Peyer's patch (tissue), 4 donors: Measurements from ENCODE around the gene ZNF236. TPM values are rescaled to one million over a fixed set of nuclear protein-coding genes. Genes with fewer than 3 reads are reported as not detected.

Experiments
- DNase-seq, 3 donors: peaks; one replicate each; pipeline ENCODE4 v3.0.0-alpha.2; 2017 to 2019
- H3K27ac ChIP-seq, 4 donors: fragments of 200-600 bp; sonication (generic); one replicate each; pipeline ENCODE4 v1.5.1; 2016 to 2019
- H3K27me3 ChIP-seq, 2 donors: fragments of 200-600 bp; sonication (generic); one replicate each; pipeline ENCODE4 v1.5.1; 2019
- H3K36me3 ChIP-seq, 3 donors: fragments of 200-600 bp; sonication (generic); one replicate each; pipeline ENCODE4 v1.5.1; 2016 to 2019
- H3K4me1 ChIP-seq, 4 donors: fragments of 200-600 bp; sonication (generic); one replicate each; pipeline ENCODE4 v1.5.1; 2016 to 2019
- H3K4me3 ChIP-seq, 4 donors: fragments of 200-600 bp; sonication (generic); 1 replicate in 3 of 4; 2 replicates in 1 of 4; pipeline ENCODE4 v1.5.1; 2016 to 2019; ENCODE audit warnings: mild to moderate bottlenecking in 1 of 4
- H3K9me3 ChIP-seq, 4 donors: fragments of 200-600 bp; sonication (generic); one replicate each; pipeline ENCODE4 v1.5.1; 2016 to 2019; ENCODE audit warnings: mild to moderate bottlenecking in 1 of 4
- POLR2A ChIP-seq, 2 donors: fragments of 450-650 bp; IDR thresholded peaks; one replicate each; pipeline ENCODE4 v1.5.1; 2017; ENCODE audit warnings: antibody characterized with exemption in 2 of 2, mild to moderate bottlenecking in 2 of 2, moderate library complexity in 2 of 2
- total RNA-seq, 4 donors: library from RNA; depleted of rRNA; stranded (reverse); fragments of >200 nt; gene quantifications; one replicate each; pipeline ENCODE4 v1.1.0, GENCODE V29; 2016
- TF ChIP-seq, protein P1 (sequence below), 6 experiments: fragments of 450-650 bp in 4 of 6; fragments of 200-600 bp in 2 of 6; sonication (generic) in 1 of 6; IDR thresholded peaks; one replicate each; pipeline ENCODE4 v1.5.1; 2017 to 2019; ENCODE audit warnings: antibody characterized with exemption in 6 of 6, mild to moderate bottlenecking in 3 of 6, moderate library complexity in 1 of 6

The ZNF236 gene
- total RNA-seq, 4 donors from 2014 or later = 13.8 to 57.8 (median 27.7) TPM

DNA sequence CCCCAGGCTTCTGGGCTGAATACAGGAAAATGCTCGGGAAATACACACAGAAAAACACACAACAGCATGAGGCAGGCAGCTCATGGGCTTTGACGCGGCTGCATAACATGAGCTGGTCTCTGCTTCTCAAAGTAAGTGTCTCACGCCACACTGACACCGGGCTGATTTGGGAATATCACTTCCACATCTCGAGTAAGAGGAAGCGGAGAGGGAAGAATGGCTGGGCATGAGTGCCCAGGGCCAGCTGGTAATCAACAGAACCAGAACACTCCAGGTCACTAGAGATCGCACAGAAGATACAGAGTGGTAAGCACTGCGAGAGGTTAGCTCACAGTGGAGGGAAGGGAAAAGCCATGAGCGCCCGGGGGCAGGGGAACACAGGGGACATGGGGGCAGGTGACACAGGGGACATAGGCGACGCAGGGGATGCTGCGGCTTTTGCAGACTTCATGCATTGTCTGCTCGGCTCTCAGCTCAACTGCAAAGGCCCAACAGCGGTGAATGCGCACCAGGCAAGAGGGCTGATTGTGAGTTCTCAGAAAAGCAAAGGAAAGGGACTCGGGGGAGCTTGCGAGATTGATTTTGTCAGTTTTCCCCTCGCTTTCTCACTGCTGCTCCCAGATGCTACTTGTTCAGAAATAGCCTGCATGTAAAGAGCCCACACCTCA, 168.8 kb downstream of the ZNF236 start:
- TF ChIP-seq POLR2A (IDR thresholded peaks at IDR 0.05) = no peak
- TF ChIP-seq, protein P1, sequence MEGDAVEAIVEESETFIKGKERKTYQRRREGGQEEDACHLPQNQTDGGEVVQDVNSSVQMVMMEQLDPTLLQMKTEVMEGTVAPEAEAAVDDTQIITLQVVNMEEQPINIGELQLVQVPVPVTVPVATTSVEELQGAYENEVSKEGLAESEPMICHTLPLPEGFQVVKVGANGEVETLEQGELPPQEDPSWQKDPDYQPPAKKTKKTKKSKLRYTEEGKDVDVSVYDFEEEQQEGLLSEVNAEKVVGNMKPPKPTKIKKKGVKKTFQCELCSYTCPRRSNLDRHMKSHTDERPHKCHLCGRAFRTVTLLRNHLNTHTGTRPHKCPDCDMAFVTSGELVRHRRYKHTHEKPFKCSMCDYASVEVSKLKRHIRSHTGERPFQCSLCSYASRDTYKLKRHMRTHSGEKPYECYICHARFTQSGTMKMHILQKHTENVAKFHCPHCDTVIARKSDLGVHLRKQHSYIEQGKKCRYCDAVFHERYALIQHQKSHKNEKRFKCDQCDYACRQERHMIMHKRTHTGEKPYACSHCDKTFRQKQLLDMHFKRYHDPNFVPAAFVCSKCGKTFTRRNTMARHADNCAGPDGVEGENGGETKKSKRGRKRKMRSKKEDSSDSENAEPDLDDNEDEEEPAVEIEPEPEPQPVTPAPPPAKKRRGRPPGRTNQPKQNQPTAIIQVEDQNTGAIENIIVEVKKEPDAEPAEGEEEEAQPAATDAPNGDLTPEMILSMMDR (IDR thresholded peaks at IDR 0.05) = no peak
- Histone ChIP-seq H3K27ac (no peak overlapping the region), H3K4me3 (no peak overlapping the region), H3K4me1 (no peaks in the 10 kb centered on the region), H3K27me3 (no peaks in the 10 kb centered on the region), H3K9me3 (no peaks in the 10 kb centered on the region), H3K36me3 (no peaks in the 10 kb centered on the region)
- peak in 1 of 3 donors; percentile 18 for DNase-seq

DNA sequence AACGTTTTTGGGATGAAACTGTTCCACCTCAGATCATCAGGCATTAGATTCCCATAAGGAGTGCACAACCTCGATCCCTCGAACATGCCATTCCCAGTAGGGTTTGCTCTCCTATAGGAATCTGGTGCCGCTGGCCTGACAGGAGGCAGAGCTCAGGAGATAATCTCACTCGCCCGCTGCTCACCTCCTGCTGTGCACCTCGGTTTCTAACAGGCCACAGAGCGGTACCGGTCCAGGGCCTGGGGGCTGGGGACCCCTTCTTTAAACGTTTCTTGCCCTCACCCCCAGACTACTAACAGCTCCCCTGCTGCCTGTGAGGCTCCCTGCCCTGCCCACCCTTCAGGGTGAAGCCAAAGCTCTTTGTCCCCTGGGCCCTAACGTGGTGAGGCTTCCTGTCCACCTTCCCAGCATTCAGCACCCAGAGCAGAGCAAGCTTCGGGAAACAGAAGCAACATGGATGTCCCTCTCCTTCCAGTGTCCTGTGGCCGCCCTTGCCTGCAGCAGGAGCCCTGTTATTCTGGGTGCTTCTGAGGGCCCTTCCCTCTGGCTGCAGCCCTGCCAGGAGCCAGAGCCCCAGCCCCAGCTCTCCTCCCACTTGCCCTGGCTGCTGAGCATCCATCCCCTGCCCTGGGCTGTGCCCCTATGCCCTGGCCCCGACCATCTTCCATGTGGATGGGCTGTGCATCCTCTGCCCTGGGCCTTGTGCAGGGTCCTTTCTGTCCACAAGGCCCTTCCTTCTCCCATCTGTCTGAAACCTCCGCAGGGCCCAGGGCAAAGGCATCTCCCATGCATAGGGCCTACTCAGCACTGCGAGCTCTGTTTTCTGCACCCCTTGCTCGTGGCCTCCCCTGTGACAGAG, 170.1 kb downstream of the ZNF236 start:
- TF ChIP-seq, protein P1 (IDR thresholded peaks at IDR 0.05) = no peak
- no peak for TF ChIP-seq POLR2A (IDR thresholded peaks at IDR 0.05)
- no peak overlapping the region for H3K4me3 ChIP-seq
- H3K27me3 ChIP-seq = no peaks in the 10 kb centered on the region
- DNase-seq = peak in 1 of 3 donors; percentile 10
- no peaks in the 10 kb centered on the region for H3K36me3 ChIP-seq
- no peaks in the 10 kb centered on the region for H3K9me3 ChIP-seq
- no peak overlapping the region for H3K27ac ChIP-seq
- no peaks in the 10 kb centered on the region for H3K4me1 ChIP-seq

DNA sequence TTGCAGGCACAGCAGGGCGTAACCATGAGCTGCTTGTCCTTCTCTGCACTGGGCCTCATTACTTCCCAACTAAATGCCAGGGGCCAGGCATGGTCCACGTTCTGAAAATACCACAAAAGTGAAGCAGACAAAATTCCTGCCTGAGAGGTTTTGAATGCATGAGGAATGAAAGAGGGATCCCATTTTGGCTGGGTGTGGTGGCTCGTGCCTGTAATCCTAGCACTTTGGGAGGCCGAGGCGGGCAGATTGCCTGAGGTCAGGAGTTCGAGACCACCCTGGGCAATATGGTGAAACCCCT, 170.7 kb downstream of the ZNF236 start:
- Histone ChIP-seq H3K4me1 (no peaks in the 10 kb centered on the region), H3K36me3 (no peaks in the 10 kb centered on the region), H3K9me3 (no peaks in the 10 kb centered on the region), H3K4me3 (no peak overlapping the region), H3K27ac (no peak overlapping the region), H3K27me3 (no peaks in the 10 kb centered on the region)
- DNase-seq = no peak
- no peak for TF ChIP-seq POLR2A (IDR thresholded peaks at IDR 0.05)
- TF ChIP-seq, protein P1 (IDR thresholded peaks at IDR 0.05) = no peak

DNA sequence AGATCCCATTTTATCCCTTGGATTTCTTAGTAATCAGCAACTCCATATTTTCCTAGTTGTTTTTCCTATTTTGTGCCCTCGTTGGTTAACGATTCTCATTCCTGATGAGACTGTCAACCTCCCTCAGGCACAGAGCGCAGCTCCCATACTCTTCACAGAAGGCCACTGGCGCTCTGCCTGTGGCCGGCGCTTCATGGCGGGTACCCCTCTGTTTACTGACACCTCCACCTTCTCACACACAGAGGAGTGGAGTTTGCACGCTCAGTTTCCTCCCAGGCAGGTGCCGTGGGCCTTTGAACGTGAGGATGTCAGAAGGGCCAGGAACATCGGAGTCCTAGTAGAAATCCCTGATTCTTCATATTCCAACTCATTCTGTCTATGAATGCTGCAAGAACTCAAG, 171.2 kb downstream of the ZNF236 start:
- Histone ChIP-seq H3K9me3 (no peaks in the 10 kb centered on the region), H3K36me3 (no peaks in the 10 kb centered on the region), H3K4me1 (no peaks in the 10 kb centered on the region), H3K27ac (no peak overlapping the region), H3K27me3 (no peaks in the 10 kb centered on the region), H3K4me3 (no peak overlapping the region)
- TF ChIP-seq, protein P1 (IDR thresholded peaks at IDR 0.05) = no peak
- no peak for TF ChIP-seq POLR2A (IDR thresholded peaks at IDR 0.05)
- DNase-seq = no peak

DNA sequence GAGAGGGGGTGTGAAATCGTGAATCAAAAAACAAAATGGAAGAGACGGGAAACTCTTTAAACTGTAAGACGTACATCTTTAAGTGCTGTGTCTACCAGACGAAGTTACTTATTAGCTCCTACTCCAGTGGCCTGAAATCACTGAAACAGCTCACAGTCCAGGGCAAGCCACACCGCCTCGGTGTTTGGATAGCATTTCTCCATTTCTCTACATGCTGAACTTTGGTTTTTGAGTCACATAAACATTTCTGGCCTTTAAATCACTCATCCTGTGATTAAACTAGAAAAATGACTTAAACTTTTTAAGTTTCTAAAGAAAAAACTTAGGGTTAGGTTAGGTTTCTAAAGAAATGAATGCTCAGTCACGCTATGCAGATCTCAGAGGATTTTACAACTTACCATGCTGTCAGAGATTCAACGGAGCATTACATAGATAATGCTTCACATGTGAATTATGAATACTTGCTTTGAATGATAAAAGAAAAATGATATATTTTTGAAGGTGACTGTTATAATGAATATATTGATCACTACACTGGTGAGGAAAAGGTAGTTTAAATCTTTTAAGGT, 171.8 kb downstream of the ZNF236 start:
- Histone ChIP-seq H3K4me3 (no peak overlapping the region), H3K27me3 (no peaks in the 10 kb centered on the region), H3K27ac (no peak overlapping the region), H3K36me3 (no peaks in the 10 kb centered on the region), H3K4me1 (no peaks in the 10 kb centered on the region), H3K9me3 (no peaks in the 10 kb centered on the region)
- no peak for DNase-seq
- TF ChIP-seq, protein P1 (IDR thresholded peaks at IDR 0.05) = no peak
- TF ChIP-seq POLR2A (IDR thresholded peaks at IDR 0.05) = no peak
